Endothelial cell of umbilical vein (primary cell): ENCODE measurements around the gene WNT8B. TPM values are rescaled to one million over a fixed set of nuclear protein-coding genes. Genes with fewer than 3 reads are reported as not detected.

Experiments
- BruUV-seq: library from RNA; stranded (reverse); fragments of 400-500 nt; replicated peaks from 2 replicates; lab custom pipeline; 2021; lab: Mats Ljungman, UMichigan
- CTCF ChIA-PET: fragments of 300-600, 350-600 bp; sonication (Branson Sonifier 250); formaldehyde crosslinking; loops from one replicate; lab custom pipeline; 2021; ENCODE audit warnings: antibody characterized with exemption, inconsistent platforms; lab: Charles Lee
- POLR2A ChIA-PET: fragments of 300-600, 350-600 bp; sonication (Branson Sonifier 250); formaldehyde crosslinking; loops from one replicate; lab custom pipeline; 2021; ENCODE audit warnings: antibody characterized with exemption, inconsistent platforms; lab: Charles Lee
- DNase-seq: peaks from one replicate; pipeline ENCODE4 v3.0.0-alpha.2; 2011; ENCODE audit warnings: low read depth, low spot score
- FAIRE-seq: peaks from 2 replicates; lab custom pipeline; 2011; peaks lifted over from hg19 to GRCh38; lab: Jason Lieb, UNC
- H2AFZ ChIP-seq: 2 replicates; pipeline ENCODE4 v1.6.0; 2012; ENCODE audit warnings: low read depth, low read length, control low read depth, inconsistent platforms
- H3K27ac ChIP-seq: 2 replicates; pipeline ENCODE4 v1.5.1; 2011; ENCODE audit warnings: low read depth, mild to moderate bottlenecking, control low read depth, low read length, moderate library complexity; ENCODE audit not compliant: insufficient read depth
- H3K27me3 ChIP-seq, 2 experiments: 2 replicates each; pipeline versions ENCODE4 v1.6.0 to v1.6.1; 2011; ENCODE audit warnings: low read length in 2 of 2, mixed read lengths in 1 of 2; ENCODE audit not compliant: control insufficient read depth in 2 of 2, insufficient read depth in 2 of 2
- H3K36me3 ChIP-seq, 2 experiments: 2 replicates in 1 of 2; 3 replicates in 1 of 2; pipeline ENCODE4 v1.5.1; 2011; ENCODE audit warnings: low read length in 2 of 2, mild to moderate bottlenecking in 1 of 2, moderate library complexity in 1 of 2; ENCODE audit not compliant: control insufficient read depth in 2 of 2, insufficient read depth in 2 of 2; ENCODE audit errors: extremely low read depth in 1 of 2
- H3K4me1 ChIP-seq: 3 replicates; pipeline ENCODE4 v1.5.1; 2011; ENCODE audit warnings: mild to moderate bottlenecking, low read length; ENCODE audit not compliant: control insufficient read depth, insufficient read depth; ENCODE audit errors: extremely low read depth
- H3K4me2 ChIP-seq: 2 replicates; pipeline ENCODE4 v1.6.1; 2011; ENCODE audit warnings: low read length, control low read depth, mixed read lengths; ENCODE audit not compliant: insufficient read depth
- H3K4me3 ChIP-seq, 3 experiments: fragments of 200-600 bp in 1 of 3; sonication (generic), shearing (Covaris generic) in 1 of 3; replicated peaks in 1 of 3; 2 replicates each; pipeline ENCODE4 v1.5.1; 2011 to 2016; ENCODE audit warnings: control low read depth in 3 of 3, low read length in 3 of 3, mild to moderate bottlenecking in 2 of 3, inconsistent platforms in 1 of 3, low read depth in 1 of 3, moderate library complexity in 1 of 3; ENCODE audit not compliant: insufficient read depth in 1 of 3
- H3K79me2 ChIP-seq: 2 replicates; pipeline ENCODE4 v1.6.0; 2012; ENCODE audit warnings: low read length, inconsistent platforms; ENCODE audit not compliant: control insufficient read depth, insufficient read depth
- H3K9ac ChIP-seq: replicated peaks from 2 replicates; pipeline ENCODE3; 2011; ENCODE audit warnings: low read length, control low read depth; ENCODE audit not compliant: insufficient read depth; ENCODE audit errors: extremely low read depth
- H3K9me1 ChIP-seq: replicated peaks from 3 replicates; pipeline ENCODE4 v1.6.0; 2011; ENCODE audit warnings: mild to moderate bottlenecking, low read length; ENCODE audit not compliant: control insufficient read depth, insufficient read depth; ENCODE audit errors: extremely low read depth
- H3K9me3 ChIP-seq: replicated peaks from 2 replicates; pipeline ENCODE4 v1.5.1; 2012; ENCODE audit warnings: low read length, inconsistent platforms; ENCODE audit not compliant: control insufficient read depth, insufficient read depth
- H4K20me1 ChIP-seq: replicated peaks from 2 replicates; pipeline ENCODE3; 2011; ENCODE audit warnings: mild to moderate bottlenecking, low read length; ENCODE audit not compliant: control insufficient read depth, insufficient read depth; ENCODE audit errors: extremely low read depth
- EZH2 ChIP-seq: IDR thresholded peaks from 2 replicates; pipeline ENCODE4 v1.6.1; 2012; ENCODE audit warnings: borderline replicate concordance, low read depth, mild to moderate bottlenecking, moderate library complexity, low read length, inconsistent platforms; ENCODE audit not compliant: severe bottlenecking
- FOS ChIP-seq: IDR thresholded peaks from 2 replicates; pipeline ENCODE4 v1.6.1; 2011; ENCODE audit warnings: mild to moderate bottlenecking, low read length, moderate library complexity, borderline replicate concordance; ENCODE audit not compliant: insufficient read depth
- GATA2 ChIP-seq: IDR thresholded peaks from 2 replicates; pipeline ENCODE4 v1.7.0; 2011; ENCODE audit warnings: low read depth, mild to moderate bottlenecking, moderate library complexity, mixed read lengths, low read length; ENCODE audit not compliant: insufficient read length, insufficient read depth
- JUN ChIP-seq: IDR thresholded peaks from 2 replicates; pipeline ENCODE4 v1.6.1; 2011; ENCODE audit warnings: borderline replicate concordance, low read depth; ENCODE audit not compliant: insufficient read length, insufficient read depth
- POLR2A ChIP-seq: IDR thresholded peaks from 2 replicates; pipeline ENCODE4 v1.6.1; 2012; ENCODE audit warnings: low read depth, mild to moderate bottlenecking, control low read depth, low read length
- POLR2AphosphoS5 ChIP-seq: IDR thresholded peaks from 2 replicates; pipeline ENCODE4 v1.6.1; 2012; ENCODE audit warnings: low read depth, mild to moderate bottlenecking, control low read depth, low read length, moderate library complexity; ENCODE audit not compliant: insufficient read depth
- dilution Hi-C: fragments of 300-500 bp; cut with MboI; formaldehyde crosslinking; loops from one replicate; pipeline ENCODE4 v1.15.0; 2019; ENCODE audit warnings: low sequenced_read_pairs; ENCODE audit not compliant: extremely low pct_ligation_motif_present
- intact Hi-C: fragments of 100-400 bp; cut with micrococcal nuclease; formaldehyde crosslinking; loops from one replicate; pipeline ENCODE4 v1.10.0; 2022
- polyA plus RNA-seq, 4 experiments: library from polyadenylated mRNA; depleted of rRNA in 3 of 4; stranded (reverse) in 3 of 4; unstranded in 1 of 4; fragments of >200 nt; gene quantifications; 2 replicates each; pipeline versions ENCODE4 v1.2.1 to v1.2.3, GENCODE V29; 2011 to 2012; ENCODE audit warnings: missing spikeins in 1 of 4
- total RNA-seq: library from RNA; stranded (reverse); gene quantifications from 2 replicates; pipeline ENCODE4 v1.2.3, GENCODE V29; 2021
- TF ChIP-seq, protein P1 (sequence below), 2 donors: IDR thresholded peaks; 1 replicate in 1 of 2; 2 replicates in 1 of 2; pipeline ENCODE4 v1.5.1; 2011; ENCODE audit warnings: low read length in 2 of 2, mild to moderate bottlenecking in 2 of 2, moderate library complexity in 2 of 2, control low read depth in 1 of 2, inconsistent platforms in 1 of 2, low read depth in 1 of 2; ENCODE audit not compliant: insufficient read depth in 1 of 2; ENCODE audit errors: extremely low read depth in 1 of 2
- TF ChIP-seq, protein P2 (sequence below): IDR thresholded peaks from 2 replicates; pipeline ENCODE4 v1.6.1; 2011; ENCODE audit not compliant: insufficient read depth, insufficient read length

The WNT8B gene
- total and polyA plus RNA-seq, 2 donors (not counting 3 experiments of a cell fraction or from before 2014, with no cell fraction given) = not detected

GRCh38 chr10:100516847-100517246 lies 54.0 kb downstream of the WNT8B start:
- BruUV-seq = no TSS peak
- H3K79me2 ChIP-seq = no peaks in the 10 kb centered on the region
- H3K36me3 ChIP-seq = no peaks in the 10 kb centered on the region
- no peak overlapping the region for H2AFZ ChIP-seq
- TF ChIP-seq GATA2 (no peak), POLR2AphosphoS5 (no peak), FOS (no peak), POLR2A (no peak), JUN (no peak), EZH2 (no peak)
- TF ChIP-seq, protein P1, sequence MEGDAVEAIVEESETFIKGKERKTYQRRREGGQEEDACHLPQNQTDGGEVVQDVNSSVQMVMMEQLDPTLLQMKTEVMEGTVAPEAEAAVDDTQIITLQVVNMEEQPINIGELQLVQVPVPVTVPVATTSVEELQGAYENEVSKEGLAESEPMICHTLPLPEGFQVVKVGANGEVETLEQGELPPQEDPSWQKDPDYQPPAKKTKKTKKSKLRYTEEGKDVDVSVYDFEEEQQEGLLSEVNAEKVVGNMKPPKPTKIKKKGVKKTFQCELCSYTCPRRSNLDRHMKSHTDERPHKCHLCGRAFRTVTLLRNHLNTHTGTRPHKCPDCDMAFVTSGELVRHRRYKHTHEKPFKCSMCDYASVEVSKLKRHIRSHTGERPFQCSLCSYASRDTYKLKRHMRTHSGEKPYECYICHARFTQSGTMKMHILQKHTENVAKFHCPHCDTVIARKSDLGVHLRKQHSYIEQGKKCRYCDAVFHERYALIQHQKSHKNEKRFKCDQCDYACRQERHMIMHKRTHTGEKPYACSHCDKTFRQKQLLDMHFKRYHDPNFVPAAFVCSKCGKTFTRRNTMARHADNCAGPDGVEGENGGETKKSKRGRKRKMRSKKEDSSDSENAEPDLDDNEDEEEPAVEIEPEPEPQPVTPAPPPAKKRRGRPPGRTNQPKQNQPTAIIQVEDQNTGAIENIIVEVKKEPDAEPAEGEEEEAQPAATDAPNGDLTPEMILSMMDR (IDR thresholded peaks at IDR 0.05; ENCODE audit: extremely low read depth in 1 of 2, insufficient read depth in 1 of 2, low read depth in 1 of 2, low read length in 2 of 2) = peak in 1 of 2 donors; percentile 17
- TF ChIP-seq, protein P2, sequence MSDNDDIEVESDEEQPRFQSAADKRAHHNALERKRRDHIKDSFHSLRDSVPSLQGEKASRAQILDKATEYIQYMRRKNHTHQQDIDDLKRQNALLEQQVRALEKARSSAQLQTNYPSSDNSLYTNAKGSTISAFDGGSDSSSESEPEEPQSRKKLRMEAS = no peak
- H3K9me3 ChIP-seq = no peaks in the 10 kb centered on the region
- dilution Hi-C loops = no loop called here
- no peaks in the 10 kb centered on the region for H3K9me1 ChIP-seq
- no peak overlapping the region for H3K27ac ChIP-seq
- ChIA-PET CTCF (interaction anchor here (1.0 to 4.8 kb wide), 6 partner anchors 9 to 362 kb away, joined by 3 to 78 read pairs (median 27); partner anchors contain the start of gene HIF1AN), POLR2A (no interaction called here)
- peaks cover 24% of the 10 kb centered on the region for H3K4me1 ChIP-seq
- no peak overlapping the region for H3K4me3 ChIP-seq
- H3K4me2 ChIP-seq = no peak overlapping the region
- no peak overlapping the region for H3K9ac ChIP-seq
- no peak for DNase-seq
- intact Hi-C loops = loop anchor here (5.0 kb wide), 1 partner anchor 360 kb away; no protein-coding TSS in a partner anchor
- no peaks in the 10 kb centered on the region for H4K20me1 ChIP-seq
- H3K27me3 ChIP-seq = no peaks in the 10 kb centered on the region
- no peak for FAIRE-seq
